Adrenal gland (tissue), 12 donors: ENCODE measurements around the gene CASKIN2. TPM values are rescaled to one million over a fixed set of nuclear protein-coding genes. Genes with fewer than 3 reads are reported as not detected.
A peak's percentile ranks its signal among the peaks of the same experiment; 100 is the strongest.

Source experiments
- DNase-seq, 7 donors: peaks; one replicate each; pipeline ENCODE4 v3.0.0-alpha.2; 2019 to 2020
- H3K27ac ChIP-seq, 5 donors: fragments of 200-600 bp; sonication (generic) in 4 of 5; 1 replicate in 3 of 5; 2 replicates in 2 of 5; pipeline versions ENCODE4 v1.5.1 to v1.8.0; 2016 to 2020; ENCODE audit warnings: mild to moderate bottlenecking in 1 of 5
- H3K27me3 ChIP-seq: fragments of 200-600 bp; 2 replicates; pipeline ENCODE4 v1.8.0; 2021
- H3K36me3 ChIP-seq, 2 donors: fragments of 200-600 bp; replicated peaks in 1 of 2; 1 replicate in 1 of 2; 2 replicates in 1 of 2; pipeline versions ENCODE4 v1.5.1 to v1.8.0; 2018 to 2022
- H3K4me1 ChIP-seq, 2 donors: fragments of 200-600 bp; replicated peaks in 1 of 2; 1 replicate in 1 of 2; 2 replicates in 1 of 2; pipeline versions ENCODE4 v1.5.1 to v1.8.0; 2018 to 2021
- H3K4me3 ChIP-seq, 4 donors: fragments of 200-600 bp; sonication (generic) in 3 of 4; one replicate each; pipeline ENCODE4 v1.5.1; 2016 to 2018
- H3K9me3 ChIP-seq, 3 donors: fragments of 200-600 bp; sonication (generic) in 1 of 3; replicated peaks in 1 of 3; 1 replicate in 2 of 3; 2 replicates in 1 of 3; pipeline versions ENCODE4 v1.5.1 to v1.8.0; 2016 to 2021
- POLR2A ChIP-seq, 2 donors: fragments of 450-650 bp; IDR thresholded peaks; one replicate each; pipeline ENCODE4 v1.6.1; 2017; ENCODE audit warnings: antibody characterized with exemption in 2 of 2, mild to moderate bottlenecking in 2 of 2, moderate library complexity in 1 of 2
- WGBS, 4 donors: extraction: QIAGEN DNeasy Blood & Tissue Kit in 2 of 4; methylation state at CpG; one replicate each; pipeline versions ENCODE4 v1.1.5 to v1.1.7; 2013 to 2017; 5-methylcytosine and 5-hydroxymethylcytosine counted together
- intact Hi-C, 2 donors: fragments of 100-400 bp; cut with DNase I; formaldehyde crosslinking; loops; one replicate each; pipeline versions ENCODE4 v1.14.1 to v1.15.0; 2022 to 2023
- polyA plus RNA-seq, 3 donors: library from polyadenylated mRNA; stranded (reverse); fragments of 200-250 nt in 2 of 3; fragments of 350-450 nt in 1 of 3; fragmentation: Illumina TruSeq in 1 of 3; extraction: RNeasy Lipid Tissue Mini Kit (QIAGEN cat#74804) in 1 of 3; gene quantifications; one replicate each; pipeline ENCODE4 v1.2.3, GENCODE V29; 2013 to 2014
- total RNA-seq, 9 donors: library from RNA; depleted of rRNA in 4 of 9; stranded (reverse); fragments of >200 nt in 4 of 9; fragments of 120-200 nt in 1 of 9; fragmentation: NEBNext Ultra II Directional in 1 of 9; extraction: Animal tissue kit (Norgen Biotek cat#: 25700) in 1 of 9; gene quantifications; one replicate each; pipeline versions ENCODE4 v1.1.0 to v1.2.4, GENCODE V29; 2013 to 2023
- TF ChIP-seq, protein P1 (sequence below), 6 experiments: fragments of 450-650 bp in 4 of 6; fragments of 200-600 bp in 2 of 6; sonication (generic) in 1 of 6; IDR thresholded peaks; 1 replicate in 5 of 6; 2 replicates in 1 of 6; pipeline versions ENCODE4 v1.5.1 to v1.8.0; 2016 to 2021; ENCODE audit warnings: antibody characterized with exemption in 6 of 6, mild to moderate bottlenecking in 2 of 6, moderate library complexity in 1 of 6
- donor health status: healthy with polysubstance abuse.
- donor health status: Bipolar disorder and iron deficiency.
- donor health status: DM: yes; HTN: yes; CAD: no.
- donor health status: DM: no; HTN: no; CAD: no.
- donor health status: DM: no; HTN: no; CAD: no.
- donor health status: DM: yes; HTN: yes; CAD: no.

The CASKIN2 gene
- total and polyA plus RNA-seq, 12 donors: 10.1 to 90.8 (median 35.3) TPM

DNA sequence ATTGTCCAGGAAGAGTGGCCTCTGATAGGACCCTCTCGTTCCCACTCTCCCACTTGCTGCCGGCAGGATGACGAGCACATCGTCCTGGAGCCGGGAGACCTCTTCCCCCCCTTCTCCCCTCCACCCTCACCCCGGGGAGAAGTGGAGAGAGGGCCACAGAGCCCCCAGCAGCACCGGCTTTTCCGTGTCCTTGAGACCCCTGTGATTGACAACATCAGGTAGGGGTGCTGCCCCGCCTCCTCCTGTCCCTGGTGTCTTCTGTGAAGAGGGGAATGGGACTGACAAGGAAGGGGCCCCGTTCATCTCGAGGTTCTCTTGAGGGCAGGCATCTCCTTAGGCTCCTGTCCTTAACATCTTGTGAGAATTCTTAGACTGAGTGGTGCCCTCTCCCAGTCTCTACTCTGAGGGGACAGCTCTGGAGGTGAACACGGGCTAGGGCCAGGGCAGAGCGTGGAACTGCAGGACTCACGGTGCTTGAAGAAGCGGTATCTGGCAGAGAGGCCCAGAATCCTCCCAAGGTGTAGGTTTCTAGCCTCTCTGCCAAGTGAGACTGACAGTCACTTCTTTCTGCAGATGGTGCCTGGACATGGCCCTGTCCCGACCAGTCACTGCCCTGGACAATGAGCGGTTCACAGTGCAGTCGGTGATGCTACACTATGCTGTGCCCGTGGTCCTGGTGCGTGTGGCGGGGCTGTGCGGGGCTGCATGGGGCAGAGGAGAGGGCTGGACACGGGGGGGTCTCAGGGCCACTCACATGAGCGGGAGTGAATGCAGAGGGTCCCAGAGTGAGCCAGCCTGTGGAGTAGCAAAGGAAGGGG, 26.4 kb downstream of the CASKIN2 start:
- peaks cover 0 to 40% of the 10 kb centered on the region in 2 donors for H3K36me3 ChIP-seq
- peaks cover 6 to 41% of the 10 kb centered on the region in 2 donors for H3K4me1 ChIP-seq
- intact Hi-C loops: no loop called here
- 91 to 97% (median 92%) methylated on average over 14 to 24 of the region's 24 CpGs for WGBS, 4 donors
- TF ChIP-seq POLR2A (IDR thresholded peaks at IDR 0.05): no peak
- TF ChIP-seq, protein P1, sequence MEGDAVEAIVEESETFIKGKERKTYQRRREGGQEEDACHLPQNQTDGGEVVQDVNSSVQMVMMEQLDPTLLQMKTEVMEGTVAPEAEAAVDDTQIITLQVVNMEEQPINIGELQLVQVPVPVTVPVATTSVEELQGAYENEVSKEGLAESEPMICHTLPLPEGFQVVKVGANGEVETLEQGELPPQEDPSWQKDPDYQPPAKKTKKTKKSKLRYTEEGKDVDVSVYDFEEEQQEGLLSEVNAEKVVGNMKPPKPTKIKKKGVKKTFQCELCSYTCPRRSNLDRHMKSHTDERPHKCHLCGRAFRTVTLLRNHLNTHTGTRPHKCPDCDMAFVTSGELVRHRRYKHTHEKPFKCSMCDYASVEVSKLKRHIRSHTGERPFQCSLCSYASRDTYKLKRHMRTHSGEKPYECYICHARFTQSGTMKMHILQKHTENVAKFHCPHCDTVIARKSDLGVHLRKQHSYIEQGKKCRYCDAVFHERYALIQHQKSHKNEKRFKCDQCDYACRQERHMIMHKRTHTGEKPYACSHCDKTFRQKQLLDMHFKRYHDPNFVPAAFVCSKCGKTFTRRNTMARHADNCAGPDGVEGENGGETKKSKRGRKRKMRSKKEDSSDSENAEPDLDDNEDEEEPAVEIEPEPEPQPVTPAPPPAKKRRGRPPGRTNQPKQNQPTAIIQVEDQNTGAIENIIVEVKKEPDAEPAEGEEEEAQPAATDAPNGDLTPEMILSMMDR (IDR thresholded peaks at IDR 0.05): no peak
- H3K4me3 ChIP-seq: no peak overlapping the region
- DNase-seq: no peak
- H3K27me3 ChIP-seq: no peaks in the 10 kb centered on the region
- no peaks in the 10 kb centered on the region for H3K9me3 ChIP-seq
- H3K27ac ChIP-seq: peak overlapping the region in 1 of 5 donors; percentile 39

DNA sequence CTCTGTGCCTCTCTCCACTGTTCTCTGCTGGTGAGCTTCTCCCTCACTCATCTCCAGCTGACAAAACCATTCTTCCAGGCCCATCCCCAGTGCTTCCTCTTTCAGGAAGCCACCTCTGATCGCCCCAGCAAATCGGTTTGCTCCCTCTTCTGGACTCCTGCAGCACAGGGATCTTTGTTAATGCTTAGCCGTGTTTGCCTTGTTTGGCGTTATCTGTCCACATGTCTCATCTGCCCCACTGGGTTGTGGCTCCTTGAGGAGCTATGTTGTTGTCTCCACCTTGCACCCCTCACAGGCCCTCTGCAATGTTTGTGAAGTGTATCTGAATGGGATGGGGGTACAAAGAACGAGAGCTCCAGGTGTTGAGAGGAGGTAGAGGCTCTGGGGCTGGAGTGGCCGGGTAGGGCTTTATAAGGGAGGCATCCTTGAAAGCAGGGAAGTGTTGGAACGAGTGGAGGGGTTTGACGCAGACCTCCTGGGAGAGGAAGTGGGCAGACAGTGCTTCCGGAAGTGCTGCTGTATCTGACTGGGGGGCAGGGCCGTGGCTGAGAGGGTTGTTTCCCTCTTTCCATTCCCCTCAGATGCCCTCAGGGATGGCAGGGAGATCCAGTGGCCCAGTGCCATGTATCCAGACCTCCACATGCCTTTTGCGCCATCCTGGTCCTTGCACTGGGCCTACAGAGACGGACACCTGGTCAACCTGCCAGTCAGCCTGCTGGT, 27.8 kb downstream of the CASKIN2 start:
- Histone ChIP-seq H3K4me1 (peaks cover 6 to 41% of the 10 kb centered on the region in 2 donors), H3K27me3 (no peaks in the 10 kb centered on the region), H3K4me3 (no peak overlapping the region), H3K9me3 (no peaks in the 10 kb centered on the region), H3K27ac (peak overlapping the region in 3 of 5 donors; percentile 30 to 71 (median 34)), H3K36me3 (peaks cover 0 to 26% of the 10 kb centered on the region in 2 donors)
- DNase-seq: peak in 1 of 7 donors; percentile 63
- intact Hi-C loops: no loop called here
- WGBS, 4 donors: 53 to 67% (median 64%) methylated on average over 10 to 12 of the region's 12 CpGs
- TF ChIP-seq, protein P1 (IDR thresholded peaks at IDR 0.05): no peak
- TF ChIP-seq POLR2A (IDR thresholded peaks at IDR 0.05): no peak

GRCh38 chr17:75486951-75487350, 28.4 kb downstream of the CASKIN2 start:
- TF ChIP-seq, protein P1 (IDR thresholded peaks at IDR 0.05): no peak
- no peak for TF ChIP-seq POLR2A (IDR thresholded peaks at IDR 0.05)
- DNase-seq: no peak
- Histone ChIP-seq H3K4me1 (peaks cover 6 to 47% of the 10 kb centered on the region in 2 donors), H3K4me3 (no peak overlapping the region), H3K9me3 (no peaks in the 10 kb centered on the region), H3K36me3 (peaks cover 0 to 20% of the 10 kb centered on the region in 2 donors), H3K27ac (peak overlapping the region in 3 of 5 donors; percentile 4 to 71 (median 14)), H3K27me3 (no peaks in the 10 kb centered on the region)
- intact Hi-C loops: no loop called here
- 68 to 89% (median 81%) methylated on average over 5 of the region's 5 CpGs for WGBS, 4 donors

DNA sequence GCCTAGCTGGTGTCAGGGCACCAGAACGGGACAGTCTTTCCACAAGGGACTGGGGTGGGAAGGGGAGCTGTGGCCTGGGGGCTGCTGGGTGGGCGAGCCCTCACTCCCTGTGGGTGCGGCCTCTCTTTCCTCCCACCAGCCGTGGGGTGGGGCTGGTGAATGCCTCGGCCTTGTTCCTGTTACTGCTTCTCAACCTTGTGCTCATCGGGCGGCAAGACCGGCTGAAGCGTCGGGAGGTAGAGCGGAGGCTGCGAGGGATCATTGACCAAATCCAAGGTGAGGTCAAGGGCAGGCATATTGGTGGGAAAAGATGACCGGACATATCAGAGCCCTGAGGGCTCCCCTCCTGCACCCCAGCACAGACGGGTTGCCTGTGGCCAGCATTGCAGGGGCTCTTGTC, 29.2 kb downstream of the CASKIN2 start:
- Histone ChIP-seq H3K27ac (peak overlapping the region in 2 of 5 donors; percentile 56 to 71), H3K27me3 (no peaks in the 10 kb centered on the region), H3K9me3 (no peaks in the 10 kb centered on the region), H3K4me3 (no peak overlapping the region), H3K36me3 (peaks cover 0 to 12% of the 10 kb centered on the region in 2 donors), H3K4me1 (peaks cover 6 to 55% of the 10 kb centered on the region in 2 donors)
- 72 to 80% (median 74%) methylated on average over 1 to 14 of the region's 14 CpGs for WGBS, 4 donors
- TF ChIP-seq POLR2A (IDR thresholded peaks at IDR 0.05): no peak
- TF ChIP-seq, protein P1 (IDR thresholded peaks at IDR 0.05): no peak
- intact Hi-C loops: no loop called here
- no peak for DNase-seq
